ENCODE measurements around the gene ACVRL1.

- no peak for TF ChIP-seq TCFL5 (CRISPR knock-in tag; conservative IDR thresholded peaks at IDR 0.05)
- no peak for TF ChIP-seq NFIC (IDR thresholded peaks at IDR 0.05)
- TF ChIP-seq CTCF (IDR thresholded peaks at IDR 0.05 in 2 of 3, conservative IDR thresholded peaks at IDR 0.05 in 1 of 3; ENCODE audit: insufficient read depth in 2 of 3, low read depth in 1 of 3, low read length in 3 of 3): no peak
- no peak for TF ChIP-seq TBL1XR1 (IDR thresholded peaks at IDR 0.05; ENCODE audit: low read length in 2 of 2)
- no peak for TF ChIP-seq ZNF639 (CRISPR knock-in tag; conservative IDR thresholded peaks at IDR 0.05 in 1 of 2, IDR thresholded peaks at IDR 0.05 in 1 of 2)
Measured at GRCh38 chr12:51943346-51943745, 36.0 kb downstream of the ACVRL1 start.
